ENCODE data around the gene ZNF516.

ZNF516 gene

GRCh38 chr18:76419811-76420210 lies 75.2 kb downstream of the ZNF516 start:
- DNase-seq = no peak

GRCh38 chr18:76416911-76417310 lies 78.1 kb downstream of the ZNF516 start:
- no peak for DNase-seq

GRCh38 chr18:76414936-76415621 lies 80.0 kb downstream of the ZNF516 start:
- no peak for DNase-seq

GRCh38 chr18:76412818-76413565 lies 82.0 kb downstream of the ZNF516 start:
- DNase-seq = no peak

- no peak for DNase-seq
Observed at GRCh38 chr18:76412010-76412817, 82.8 kb downstream of the ZNF516 start.

GRCh38 chr18:76410660-76411417 lies 84.2 kb downstream of the ZNF516 start:
- no peak for DNase-seq

GRCh38 chr18:76410033-76410432 lies 85.0 kb downstream of the ZNF516 start:
- DNase-seq = no peak

GRCh38 chr18:76408480-76409067 lies 86.5 kb downstream of the ZNF516 start:
- DNase-seq = no peak

GRCh38 chr18:76407681-76408080 lies 87.4 kb downstream of the ZNF516 start:
- DNase-seq = no peak

- DNase-seq = no peak
Observed at GRCh38 chr18:76406791-76407190, 88.3 kb downstream of the ZNF516 start.

- DNase-seq = peak; percentile 58
Observed at GRCh38 chr18:76405681-76406356, 89.2 kb downstream of the ZNF516 start.

GRCh38 chr18:76405280-76405679 lies 89.8 kb downstream of the ZNF516 start:
- DNase-seq = no peak

GRCh38 chr18:76404345-76404831 lies 90.7 kb downstream of the ZNF516 start:
- DNase-seq = no peak

GRCh38 chr18:76402026-76402990 lies 92.7 kb downstream of the ZNF516 start:
- no peak for DNase-seq

GRCh38 chr18:76401498-76401897 lies 93.5 kb downstream of the ZNF516 start:
- no peak for DNase-seq

GRCh38 chr18:76399613-76400391 lies 95.2 kb downstream of the ZNF516 start:
- no peak for DNase-seq

GRCh38 chr18:76398896-76399612 lies 96.0 kb downstream of the ZNF516 start:
- peak; percentile 67 for DNase-seq

- DNase-seq = no peak
Observed at GRCh38 chr18:76398295-76398694, 96.7 kb downstream of the ZNF516 start.

GRCh38 chr18:76397631-76398030 lies 97.4 kb downstream of the ZNF516 start:
- no peak for DNase-seq

Measured in hematopoietic multipotent progenitor cell treated with erythropoietin and hydrocortisone succinate and interleukin-3 and kit ligand, for 8 days (in vitro differentiated cells).